HG03066 (cell line): ENCODE measurements around the gene KCND3.

Experiments
- ATAC-seq: cut with Tn5 transposase; IDR thresholded peaks from one replicate; pipeline ENCODE4 v1.9.1; 2021; ENCODE audit warnings: low read depth; ENCODE audit not compliant: unreplicated experiment

The KCND3 gene

GRCh38 chr1:111990026-111990877, 784 bp upstream of the KCND3 start:
- no peak for ATAC-seq

- ATAC-seq, result no peak
Measured at GRCh38 chr1:111988743-111989453, 570 bp downstream of the KCND3 start.

GRCh38 chr1:111988377-111988742, 1.1 kb downstream of the KCND3 start:
- ATAC-seq, result no peak

- no peak for ATAC-seq
Measured at GRCh38 chr1:111987502-111987901, 2.0 kb downstream of the KCND3 start.

GRCh38 chr1:111983500-111983899, 6.0 kb downstream of the KCND3 start:
- no peak for ATAC-seq

- no peak for ATAC-seq
Measured at GRCh38 chr1:111982428-111982827, 7.0 kb downstream of the KCND3 start.

GRCh38 chr1:111981871-111982270, 7.6 kb downstream of the KCND3 start:
- ATAC-seq, result no peak

GRCh38 chr1:111981090-111981489, 8.4 kb downstream of the KCND3 start:
- ATAC-seq, result no peak

- ATAC-seq, result no peak
Measured at GRCh38 chr1:111980686-111981085, 8.8 kb downstream of the KCND3 start.

- no peak for ATAC-seq
Measured at GRCh38 chr1:111978695-111979094, 10.8 kb downstream of the KCND3 start.

GRCh38 chr1:111977378-111977777, 12.1 kb downstream of the KCND3 start:
- no peak for ATAC-seq

- no peak for ATAC-seq
Measured at GRCh38 chr1:111976842-111977241, 12.6 kb downstream of the KCND3 start.

GRCh38 chr1:111976332-111976731, 13.1 kb downstream of the KCND3 start:
- ATAC-seq, result no peak

GRCh38 chr1:111973150-111973790, 16.2 kb downstream of the KCND3 start:
- ATAC-seq, result no peak

GRCh38 chr1:111971396-111971795, 18.1 kb downstream of the KCND3 start:
- ATAC-seq, result no peak

- no peak for ATAC-seq
Measured at GRCh38 chr1:111968511-111968910, 21.0 kb downstream of the KCND3 start.

- ATAC-seq, result no peak
Measured at GRCh38 chr1:111967886-111968285, 21.6 kb downstream of the KCND3 start.

GRCh38 chr1:111967067-111967690, 22.3 kb downstream of the KCND3 start:
- no peak for ATAC-seq

GRCh38 chr1:111965781-111966443, 23.6 kb downstream of the KCND3 start:
- ATAC-seq, result no peak

GRCh38 chr1:111963985-111964738, 25.3 kb downstream of the KCND3 start:
- no peak for ATAC-seq
